H1 (cell line): ENCODE results near the gene SLX4IP. TPM values are rescaled to one million over a fixed set of nuclear protein-coding genes. Genes with fewer than 3 reads are reported as not detected.

Experiments
- ASH2L ChIP-seq: fragments of 200-600, 300-600 bp; sonication (generic); IDR thresholded peaks from one replicate; pipeline ENCODE4 v1.7.1; 2017; ENCODE audit warnings: low read length
- CTCF ChIP-seq, 3 experiments: IDR thresholded peaks; 1 replicate in 2 of 3; 2 replicates in 1 of 3; pipeline versions ENCODE4 v1.5.1 to v1.6.1; 2011; ENCODE audit warnings: low read length in 3 of 3, mild to moderate bottlenecking in 3 of 3, inconsistent platforms in 2 of 3, low read depth in 1 of 3, moderate library complexity in 1 of 3; ENCODE audit not compliant: insufficient read depth in 1 of 3; ENCODE audit errors: control extremely low read depth in 1 of 3
- EP300 ChIP-seq, 2 experiments: IDR thresholded peaks; 1 replicate in 1 of 2; 2 replicates in 1 of 2; pipeline ENCODE4 v1.6.1; 2011 to 2012; ENCODE audit warnings: low read depth in 2 of 2, low read length in 2 of 2, mild to moderate bottlenecking in 2 of 2, borderline replicate concordance in 1 of 2, inconsistent platforms in 1 of 2, moderate library complexity in 1 of 2
- GTF2F1 ChIP-seq: IDR thresholded peaks from 2 replicates; pipeline ENCODE4 v1.6.1; 2012; ENCODE audit warnings: low read depth, low read length, improper control_type of control experiment, borderline replicate concordance
- HDAC2 ChIP-seq, 2 experiments: fragments of 300-600 bp in 1 of 2; sonication (generic) in 1 of 2; IDR thresholded peaks; 2 replicates each; pipeline ENCODE4 v1.6.1; 2011 to 2012; ENCODE audit warnings: low read depth in 2 of 2, low read length in 2 of 2, mild to moderate bottlenecking in 2 of 2, moderate library complexity in 2 of 2, borderline replicate concordance in 1 of 2, inconsistent platforms in 1 of 2
- RXRA ChIP-seq: IDR thresholded peaks from 2 replicates; pipeline ENCODE4 v1.6.1; 2011; ENCODE audit warnings: low read depth, mild to moderate bottlenecking, low read length, moderate library complexity; ENCODE audit not compliant: insufficient read depth
- SUZ12 ChIP-seq: fragments of 200-600 bp; sonication (generic); IDR thresholded peaks from 2 replicates; pipeline ENCODE4 v1.6.1; 2012; ENCODE audit warnings: mild to moderate bottlenecking, inconsistent platforms, low read length, moderate library complexity, mixed read lengths
- polyA plus RNA-seq, 7 experiments: library from polyadenylated mRNA; depleted of rRNA in 3 of 7; stranded (reverse) in 5 of 7; unstranded in 2 of 7; fragments of >200 nt in 5 of 7; fragments of 200-250 nt in 2 of 7; gene quantifications; 1 replicate in 5 of 7; 2 replicates in 1 of 7; 4 replicates in 1 of 7; pipeline versions ENCODE4 v1.2.1 to v1.2.3, GENCODE V29; 2011 to 2013; ENCODE audit warnings: missing spikeins in 2 of 7, mixed read lengths in 2 of 7
- total RNA-seq: library from RNA; stranded (reverse); fragmentation: NEBNext Ultra II Directional; extraction: Animal tissue kit (Norgen Biotek cat#: 25700); gene quantifications from 2 replicates; pipeline ENCODE4 v1.2.1, GENCODE V29; 2021

The SLX4IP gene
- total and polyA plus RNA-seq, 2 of the 8 experiments (the other 6 are each of a cell fraction or from before 2014, with no cell fraction given), result 2.4 to 8.7 TPM

DNA sequence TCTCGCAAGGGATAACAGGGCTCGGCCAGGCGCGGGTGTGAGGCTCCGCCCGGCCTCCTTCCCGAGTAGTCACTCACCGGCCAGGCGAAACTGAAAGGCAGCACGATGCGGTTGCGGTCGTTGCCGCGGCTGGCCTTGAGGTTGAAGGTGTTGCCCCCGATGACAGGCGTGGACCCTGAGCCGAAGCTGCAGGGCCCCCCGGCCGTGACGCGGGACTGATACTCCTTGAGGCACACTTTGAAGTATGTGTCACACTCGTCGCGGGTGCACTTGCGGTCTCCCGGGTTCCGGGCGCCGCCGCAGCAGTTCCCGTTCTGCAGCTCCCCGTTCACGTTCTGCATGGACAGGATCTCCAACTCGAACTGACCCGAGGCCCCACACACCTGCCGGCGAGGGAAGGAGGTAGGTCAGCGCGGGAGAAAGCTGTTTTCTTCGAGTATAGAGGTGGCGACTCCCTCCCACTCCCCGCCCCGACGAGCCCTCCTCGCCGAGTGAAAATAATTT, 237.6 kb downstream of the SLX4IP start (continued):
- no peak for TF ChIP-seq EP300 (IDR thresholded peaks at IDR 0.05; ENCODE audit: borderline replicate concordance in 1 of 2, low read depth in 2 of 2, low read length in 2 of 2)
- no peak for TF ChIP-seq SUZ12
- TF ChIP-seq HDAC2 (IDR thresholded peaks at IDR 0.05; ENCODE audit: borderline replicate concordance in 1 of 2, low read depth in 2 of 2, low read length in 2 of 2), result peak in 1 of 2 experiments; percentile 43; a peak in 1 of 4 replicates
- no peak for TF ChIP-seq GTF2F1
- TF ChIP-seq ASH2L, result peak; percentile 75
- no peak for TF ChIP-seq RXRA
- no peak; a peak in 1 of 4 replicates for TF ChIP-seq CTCF (IDR thresholded peaks at IDR 0.05; ENCODE audit: control extremely low read depth in 1 of 3, insufficient read depth in 1 of 3, low read depth in 1 of 3, low read length in 3 of 3)
